22Rv1 (cell line): Measurements from ENCODE around the gene NEMP1.

Source experiments
- CTCF ChIP-seq: fragments of 450-650 bp; IDR thresholded peaks from 2 replicates; pipeline ENCODE4 v1.5.1; 2017; ENCODE audit warnings: mild to moderate bottlenecking
- ZFX ChIP-seq: fragments of 450-650 bp; IDR thresholded peaks from 2 replicates; pipeline ENCODE4 v1.6.1; 2017; ENCODE audit warnings: antibody characterized with exemption, borderline replicate concordance

GRCh38 chr12:57127101-57127725 lies 48.6 kb upstream of the NEMP1 start:
- TF ChIP-seq CTCF (peak; percentile 63), ZFX (no peak)
